ENCODE data around the gene FADS6.
A peak's percentile ranks its signal among the peaks of the same experiment; 100 is the strongest.

The FADS6 gene

GRCh38 chr17:74866198-74866835 lies 27.1 kb downstream of the FADS6 start:
- no peak for DNase-seq (ENCODE audit: low read depth)

DNA sequence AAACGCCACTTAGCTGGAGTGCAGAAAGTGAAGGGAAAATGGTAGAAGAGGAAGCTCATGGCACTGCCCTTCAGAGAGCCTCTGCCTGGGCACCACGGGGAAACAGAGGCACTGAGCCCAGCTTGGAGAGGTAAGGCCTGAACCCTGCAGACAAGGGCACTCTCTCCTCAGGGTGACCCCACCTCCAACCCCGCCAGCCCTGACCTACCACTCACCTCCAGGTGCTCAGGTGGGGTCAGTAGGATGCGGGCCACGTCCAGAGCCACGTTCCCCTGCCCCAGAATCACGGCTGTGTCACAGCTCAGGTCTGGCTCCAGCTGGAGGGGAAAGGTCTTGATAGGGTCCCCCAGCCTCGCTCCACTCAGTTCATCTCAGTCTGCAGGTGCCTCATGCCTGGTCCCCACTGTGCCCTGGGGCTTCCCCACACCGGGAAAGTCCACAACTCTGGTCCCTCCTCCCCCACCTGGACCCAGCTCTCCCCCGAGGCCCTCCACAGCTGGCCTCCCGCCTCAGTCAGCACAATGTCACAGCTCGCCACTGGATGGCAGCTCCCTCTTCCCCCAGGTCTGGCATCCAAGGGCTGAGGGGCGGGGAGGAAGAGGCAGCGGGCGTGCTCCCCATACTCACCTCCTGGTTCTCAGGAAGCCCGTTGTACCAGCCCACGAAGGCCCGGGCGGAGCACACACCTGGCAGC lies 27.8 kb downstream of the FADS6 start:
- DNase-seq (ENCODE audit: low read depth), result no peak

GRCh38 chr17:74864866-74865395 lies 28.5 kb downstream of the FADS6 start:
- peak; percentile 75 for DNase-seq (ENCODE audit: low read depth)

- no peak for DNase-seq (ENCODE audit: low read depth)
These were observed 29.1 kb downstream of the FADS6 start for GRCh38 chr17:74864297-74864865.

DNA sequence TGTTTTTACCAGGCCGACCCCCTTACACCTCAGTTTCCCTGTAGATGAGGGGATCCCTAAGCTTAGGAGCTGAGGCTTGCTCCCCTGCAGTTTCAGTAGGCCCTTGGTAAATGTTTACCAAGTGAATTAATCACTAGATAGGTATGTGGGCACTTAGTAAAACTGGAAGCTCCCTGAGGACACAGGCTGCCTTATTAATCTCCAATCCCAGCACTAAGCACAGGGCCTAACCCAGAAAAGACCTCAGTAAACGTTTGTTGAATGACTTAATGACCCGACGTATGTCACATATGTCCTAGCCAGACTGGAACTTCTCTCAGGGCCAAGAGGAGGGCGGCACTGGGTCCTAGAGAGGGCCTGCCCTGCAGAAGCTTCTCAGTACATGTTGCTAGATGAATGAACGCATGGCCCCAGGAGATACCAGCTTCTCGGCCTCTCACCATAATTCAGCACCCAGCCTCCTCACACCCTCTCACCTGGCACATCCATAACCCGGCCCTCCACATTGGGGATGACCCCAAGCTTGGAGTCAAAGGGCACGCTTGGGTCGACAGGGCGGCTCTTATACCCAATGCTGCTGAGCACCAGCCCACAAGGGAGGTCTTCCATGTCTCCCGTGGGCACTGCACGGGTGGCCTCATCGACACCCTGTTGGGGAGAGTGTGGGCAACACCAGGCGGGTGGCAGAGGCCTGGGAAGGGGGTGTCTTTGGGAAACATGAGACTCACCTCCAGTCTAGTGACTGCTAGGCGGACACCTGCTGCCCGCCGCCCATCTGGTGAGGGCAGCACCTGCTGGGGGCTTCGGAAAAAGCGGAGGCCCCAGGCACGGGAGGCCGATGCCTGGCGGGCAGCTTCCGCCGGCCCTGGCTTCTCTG lies 29.8 kb downstream of the FADS6 start:
- DNase-seq (ENCODE audit: low read depth), result peak; percentile 32

DNA sequence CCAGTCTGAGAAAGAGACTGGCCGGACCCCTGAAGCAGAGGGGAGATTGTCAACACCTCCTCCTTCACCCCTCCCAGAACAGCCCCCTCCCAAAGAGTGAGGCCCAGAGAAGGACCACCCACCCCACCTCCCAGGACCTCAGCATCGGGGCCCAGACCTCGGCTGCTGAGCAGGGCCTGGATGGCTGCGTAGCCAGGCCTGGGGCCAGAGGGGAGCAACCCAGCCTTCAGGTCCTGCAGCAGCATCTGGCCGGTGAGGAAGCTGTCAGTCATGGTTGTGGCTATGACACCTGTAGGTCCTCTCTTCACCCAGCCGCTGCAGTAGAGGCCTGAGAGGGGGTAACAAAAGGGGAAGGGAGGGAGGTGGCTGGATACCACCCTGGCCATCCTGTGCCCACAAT lies 30.5 kb downstream of the FADS6 start:
- no peak for DNase-seq (ENCODE audit: low read depth)

DNA sequence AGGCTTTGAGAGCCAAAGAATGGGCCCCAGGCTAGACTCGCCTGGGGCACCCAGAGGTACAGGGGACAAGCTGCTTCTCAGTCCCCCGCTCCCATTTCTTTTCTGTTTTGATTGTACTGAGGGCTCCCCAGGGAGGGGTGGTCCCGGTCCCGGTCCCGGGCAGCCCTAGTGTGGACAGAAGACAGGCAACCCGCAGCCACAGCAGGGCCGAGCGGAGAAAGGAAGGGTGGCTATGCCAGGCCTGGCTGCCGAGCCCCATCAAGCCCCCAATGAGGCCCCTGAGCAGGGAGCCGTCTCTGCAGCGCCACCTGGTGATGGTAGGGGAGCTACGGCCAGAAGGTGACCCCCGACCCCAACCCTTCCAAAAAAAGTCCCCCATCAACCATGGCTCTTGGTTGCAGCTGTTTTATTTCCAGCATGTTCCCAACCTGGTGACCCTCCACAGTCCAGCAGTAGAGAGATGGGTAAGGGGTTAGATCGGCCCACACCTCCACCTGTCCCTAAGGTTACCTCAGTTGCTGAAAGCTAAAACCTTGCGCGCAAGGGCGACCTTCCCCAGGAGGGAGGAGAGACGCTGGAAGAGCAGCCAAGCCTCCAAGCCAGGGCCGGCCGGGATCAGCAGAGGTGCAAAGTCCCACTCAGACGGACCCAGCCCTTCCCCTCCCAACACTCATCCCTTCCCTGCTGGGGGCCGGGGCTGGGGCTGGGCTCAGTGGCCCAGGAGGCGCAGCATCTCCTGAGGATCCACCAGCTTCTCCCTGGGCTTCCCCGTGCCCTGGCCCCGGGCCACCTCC lies 31.1 kb downstream of the FADS6 start:
- DNase-seq (ENCODE audit: low read depth), result peak; percentile 73

DNA sequence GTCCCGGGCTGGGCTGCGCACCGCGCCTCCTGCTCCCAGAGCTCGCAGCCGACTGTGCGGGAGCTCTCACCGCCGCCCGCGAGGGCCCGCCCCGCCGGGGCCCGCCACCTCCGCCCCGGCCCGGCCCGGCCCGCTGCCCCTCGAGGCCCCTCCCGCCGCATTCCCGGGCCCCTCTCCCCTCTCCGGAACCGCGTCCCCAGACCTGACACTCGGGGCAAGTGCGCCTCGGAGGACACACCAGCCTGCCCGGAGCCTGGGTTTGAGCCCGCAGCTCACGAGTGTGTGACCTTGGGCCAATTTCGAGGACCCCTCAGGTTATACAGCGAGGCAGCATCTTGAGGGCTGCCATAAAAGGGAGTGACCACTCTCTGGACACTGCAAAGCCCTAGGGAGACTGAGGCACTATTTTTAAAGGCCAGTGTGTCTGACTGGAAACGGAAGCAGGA lies 31.7 kb downstream of the FADS6 start:
- DNase-seq (ENCODE audit: low read depth), result no peak

DNA sequence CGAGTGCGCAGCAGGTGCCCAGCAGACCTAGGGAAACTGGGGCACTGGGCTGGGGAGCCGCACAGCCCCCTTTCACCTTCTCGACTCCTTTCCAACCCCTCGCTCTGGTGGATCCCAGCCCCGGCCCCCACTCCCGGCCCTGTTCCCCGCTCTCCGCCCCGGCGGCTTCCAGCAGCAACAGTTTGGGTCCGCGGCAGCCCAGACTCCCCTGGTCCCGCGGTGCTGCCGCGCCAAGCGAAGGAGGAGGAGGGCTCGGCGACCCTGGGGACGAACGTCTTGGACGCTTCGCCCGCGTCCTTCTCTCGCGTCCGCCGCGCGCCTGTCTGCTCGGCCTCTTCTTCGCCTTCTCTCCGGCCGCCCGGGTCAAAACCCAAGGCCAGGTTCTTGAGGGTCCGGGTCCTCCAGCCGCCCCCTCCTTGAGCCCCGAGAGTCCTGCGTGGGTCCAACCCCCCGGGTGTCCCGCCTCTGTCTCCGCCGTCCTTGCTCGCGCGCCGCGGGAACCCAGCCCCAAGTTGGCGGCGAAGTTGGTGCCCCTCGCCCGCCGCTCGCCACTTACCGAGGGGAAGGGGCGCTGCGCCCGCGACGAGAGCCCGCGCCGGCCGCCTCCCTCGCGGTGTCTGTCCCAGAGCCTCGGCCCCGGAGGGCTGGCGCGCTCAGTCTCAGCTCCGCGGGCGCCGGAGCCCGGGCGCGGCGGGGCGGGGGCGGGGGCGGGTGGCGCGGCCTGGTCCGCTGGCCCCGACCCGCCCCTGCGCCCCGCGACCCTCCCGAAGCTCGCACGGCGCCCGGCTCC lies 32.4 kb downstream of the FADS6 start:
- no peak for DNase-seq (ENCODE audit: low read depth)

GRCh38 chr17:74860229-74860871 lies 33.1 kb downstream of the FADS6 start:
- DNase-seq (ENCODE audit: low read depth), result no peak

DNA sequence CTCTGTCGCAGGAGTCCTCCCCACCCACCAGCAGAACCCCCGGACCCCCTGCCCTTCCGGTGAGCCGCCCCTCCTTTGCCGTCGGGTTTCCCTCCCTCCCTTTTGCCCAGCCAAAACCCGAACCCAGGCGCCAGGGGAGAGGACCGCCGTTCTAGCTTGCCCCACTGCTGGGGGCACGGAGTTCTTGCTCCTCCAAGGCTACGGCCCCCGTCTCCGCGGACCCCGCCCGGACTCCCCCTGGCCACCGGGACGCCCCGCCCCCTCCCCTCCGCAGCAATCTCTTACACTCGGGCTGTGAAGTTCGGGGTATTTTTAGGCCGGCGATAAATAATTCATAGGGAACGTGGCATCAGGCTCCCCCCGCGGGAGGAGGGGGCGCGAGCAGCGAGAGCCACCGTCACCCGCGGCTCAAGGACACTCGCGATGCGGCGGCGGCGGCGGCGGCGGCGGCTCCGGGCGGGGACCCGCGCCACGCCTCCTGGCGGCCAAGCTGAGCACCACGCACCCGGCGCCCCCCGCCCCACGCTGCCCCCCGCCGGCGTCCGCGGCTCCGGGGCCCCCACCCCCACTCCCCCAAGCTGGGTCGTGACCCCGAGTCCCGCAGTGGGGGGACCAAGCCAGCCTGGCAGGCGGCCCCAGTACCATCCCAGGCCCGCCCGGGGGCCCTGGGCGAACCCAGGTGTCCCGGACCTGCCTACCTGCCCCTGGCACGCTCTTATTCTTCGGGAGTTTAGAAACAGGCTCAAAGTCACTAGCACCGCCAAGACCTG lies 33.8 kb downstream of the FADS6 start, which contains the start of gene GRIN2C:
Gene GRIN2C (minus strand): TSS at position 427 of the 770 bp plus-strand sequence. CDS start 4,793 bp downstream, outside the sequence.
- DNase-seq (ENCODE audit: low read depth), result no peak

DNA sequence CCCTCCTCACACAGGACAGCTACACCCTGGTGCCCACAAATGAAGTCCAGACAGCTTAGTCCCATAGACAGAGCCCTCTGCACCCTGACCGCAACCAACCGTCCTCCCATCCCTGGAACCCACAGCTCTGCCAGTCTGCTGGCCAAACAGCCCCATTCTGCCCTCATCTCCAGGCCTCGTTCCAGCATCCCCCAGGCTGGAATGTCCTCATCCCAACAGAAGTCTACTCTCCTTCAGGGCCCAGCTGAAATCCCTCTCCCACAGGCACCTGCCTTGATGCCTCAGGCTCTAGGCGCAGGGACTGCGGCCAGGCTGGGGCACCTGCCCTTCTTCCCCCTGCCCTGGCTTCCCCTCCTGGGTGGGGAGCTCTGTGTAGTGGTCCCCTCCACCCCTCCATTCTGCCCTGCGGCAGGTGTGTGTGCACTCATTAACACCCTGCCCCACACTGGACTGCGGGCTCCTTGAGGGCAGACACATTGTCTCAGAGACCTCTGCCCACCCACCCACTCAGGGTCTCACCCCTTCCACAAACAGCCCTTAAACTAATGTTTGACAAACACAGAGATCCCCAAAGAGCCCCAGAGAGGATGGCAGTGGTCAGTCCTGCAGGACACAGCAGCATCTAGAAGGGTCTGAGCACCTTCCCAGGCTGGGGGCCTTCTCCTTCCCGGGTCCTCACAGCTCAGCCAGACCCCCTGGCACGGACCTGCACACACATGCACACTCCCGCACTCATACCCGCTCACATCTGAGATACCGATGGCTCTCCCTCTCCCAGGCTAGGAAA lies 34.6 kb downstream of the FADS6 start:
- no peak for DNase-seq (ENCODE audit: low read depth)

DNA sequence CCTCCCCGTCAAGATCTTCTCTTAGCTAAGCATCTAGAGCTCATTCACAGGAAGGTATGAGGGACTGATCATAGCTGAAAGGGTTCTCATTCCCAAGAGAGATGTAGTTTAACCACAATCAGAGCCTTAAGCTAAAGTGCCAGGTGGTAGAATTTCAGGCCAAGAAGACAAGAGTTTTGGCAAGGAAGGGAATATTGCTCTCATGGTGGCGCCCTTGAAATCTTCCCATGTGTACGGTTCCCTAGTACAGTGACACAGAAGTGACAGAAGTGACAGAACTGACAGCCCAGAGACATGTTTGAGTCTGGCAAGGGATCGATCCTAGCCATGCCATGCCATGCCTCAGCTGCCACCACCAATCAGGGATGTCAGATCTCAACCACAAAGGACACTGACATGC lies 36.2 kb downstream of the FADS6 start:
- no peak for DNase-seq (ENCODE audit: low read depth)

DNA sequence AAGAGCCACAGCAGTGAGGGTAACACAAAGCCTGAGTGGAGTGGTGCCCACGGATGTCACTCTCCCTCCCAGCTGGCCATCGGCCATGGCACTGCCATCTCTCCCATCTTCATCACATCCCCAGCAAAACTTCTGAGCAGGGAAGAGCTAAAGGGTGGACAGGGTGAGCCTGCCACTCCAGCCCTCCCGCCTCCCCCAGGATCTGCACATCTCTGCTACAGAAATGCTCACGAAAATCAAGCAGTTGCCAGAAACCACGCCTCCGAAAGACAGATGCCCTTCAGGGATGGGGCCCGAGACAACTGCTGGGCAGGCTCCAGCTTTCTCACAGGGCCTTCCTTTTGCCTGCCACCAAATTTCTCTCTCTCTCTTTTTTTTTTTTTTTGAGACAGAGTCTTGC lies 37.3 kb downstream of the FADS6 start:
- no peak for DNase-seq (ENCODE audit: low read depth)

DNA sequence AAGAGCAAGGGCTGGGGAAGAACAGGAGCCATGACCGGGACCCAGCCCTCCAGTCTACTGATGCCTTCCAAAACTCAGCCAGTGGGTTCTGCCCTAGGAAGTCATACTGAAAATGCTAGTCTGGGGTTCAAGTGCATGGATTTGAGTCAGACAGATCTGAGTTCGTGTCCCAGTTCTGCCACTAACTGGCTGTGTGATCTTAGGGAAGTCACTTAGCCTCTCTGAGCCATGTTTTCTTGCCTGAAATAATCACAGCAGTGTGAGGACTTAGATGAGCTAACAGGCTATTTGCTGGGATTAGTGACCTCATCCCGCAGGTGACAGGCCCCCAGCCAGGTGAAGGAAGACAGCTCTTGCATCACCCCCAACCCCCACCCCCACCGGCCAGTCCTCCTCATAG lies 38.1 kb downstream of the FADS6 start:
- DNase-seq (ENCODE audit: low read depth), result no peak

DNA sequence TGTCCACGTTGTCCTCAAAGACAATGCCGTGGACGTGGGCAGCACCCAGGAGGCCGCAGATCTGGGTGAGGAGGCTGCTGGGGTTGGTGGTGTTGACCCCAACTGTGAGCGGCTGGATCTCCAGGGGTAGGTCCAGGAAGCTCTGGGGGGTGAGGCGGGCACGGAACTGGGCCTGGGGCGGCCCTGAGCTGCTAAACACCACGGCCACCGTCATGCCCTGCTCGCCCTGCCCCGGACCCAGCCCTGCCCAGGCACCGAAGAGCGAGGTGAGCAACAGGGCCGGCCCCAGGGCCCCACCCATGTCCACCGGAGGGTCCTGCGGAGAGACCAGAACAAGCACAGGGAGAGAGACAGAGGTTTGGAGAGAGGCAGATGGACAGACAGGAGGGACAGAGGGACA lies 38.6 kb downstream of the FADS6 start:
- DNase-seq (ENCODE audit: low read depth), result no peak

GRCh38 chr17:74853669-74854068 lies 39.8 kb downstream of the FADS6 start:
- no peak for DNase-seq (ENCODE audit: low read depth)

- DNase-seq (ENCODE audit: low read depth), result no peak
These were observed 40.4 kb downstream of the FADS6 start for GRCh38 chr17:74853048-74853397.

All from ELR (cell line).